ENCODE data around the gene EEPD1.
A peak's percentile ranks its signal among the peaks of the same experiment; 100 is the strongest.

EEPD1 gene

DNA sequence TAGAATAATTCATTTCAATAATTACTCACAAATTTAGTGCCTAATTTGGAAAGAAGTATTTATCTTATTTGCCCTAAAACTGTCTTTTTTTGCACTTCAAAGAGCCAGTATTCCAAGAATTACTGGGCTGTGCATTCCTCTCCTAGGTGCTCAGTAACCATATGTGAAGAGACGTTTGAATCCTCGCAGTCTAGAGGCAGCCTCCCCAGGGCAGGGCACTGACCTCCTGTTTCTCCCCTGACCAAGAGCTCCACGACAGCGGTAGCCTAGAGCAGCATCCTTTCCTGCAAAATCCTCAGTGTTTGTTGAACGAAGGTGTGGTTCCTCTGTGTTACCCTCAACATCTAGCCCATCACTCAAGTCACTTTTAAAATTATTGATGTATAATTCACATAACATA lies 113.1 kb downstream of the EEPD1 start:
- H4K8ac ChIP-seq (ENCODE audit: low read depth, low read length) = no peak overlapping the region
- H3K79me2 ChIP-seq (ENCODE audit: control insufficient read depth, insufficient read depth, low read length, poor library complexity) = no peaks in the 10 kb centered on the region
- H3K27me3 ChIP-seq (ENCODE audit: insufficient read depth, low read length) = no peaks in the 10 kb centered on the region
- no peak overlapping the region for H2BK120ac ChIP-seq (ENCODE audit: insufficient read depth, low read length, poor library complexity)
- H3K23ac ChIP-seq (ENCODE audit: low read length) = no peak overlapping the region
- H3K79me1 ChIP-seq (ENCODE audit: low read length) = no peaks in the 10 kb centered on the region
- no peak overlapping the region for H3K4me3 ChIP-seq (ENCODE audit: low read depth, low read length)
- no peak overlapping the region for H3K14ac ChIP-seq (ENCODE audit: low read length)
- H2BK12ac ChIP-seq (ENCODE audit: low read length) = no peak overlapping the region
- H2AFZ ChIP-seq (ENCODE audit: insufficient read depth, low read length, poor library complexity) = no peak overlapping the region
- H3K4me2 ChIP-seq (ENCODE audit: low read length) = no peak overlapping the region
- H4K91ac ChIP-seq (ENCODE audit: low read depth, low read length) = no peak overlapping the region
- H3K4ac ChIP-seq (ENCODE audit: low read depth, low read length) = no peak overlapping the region
- no peak overlapping the region for H2AK5ac ChIP-seq (ENCODE audit: low read length)
- no peak overlapping the region for H3K9ac ChIP-seq (ENCODE audit: low read length)
- H3K18ac ChIP-seq (ENCODE audit: low read length) = no peak overlapping the region
- no peaks in the 10 kb centered on the region for H3K36me3 ChIP-seq (ENCODE audit: control insufficient read depth in 1 of 2, insufficient read depth in 2 of 2, low read length in 2 of 2)
- H4K12ac ChIP-seq (ENCODE audit: low read depth, low read length) = no peak overlapping the region
- peaks cover 3 to 5% of the 10 kb centered on the region in 2 experiments for H3K4me1 ChIP-seq (ENCODE audit: control insufficient read depth in 1 of 2, insufficient read depth in 2 of 2, low read length in 2 of 2)
- no CpG with 5 or more reads among the region's 5 CpGs for WGBS (ENCODE audit: extremely low coverage, insufficient coverage, insufficient read length)
- no peaks in the 10 kb centered on the region for H3K9me3 ChIP-seq (ENCODE audit: insufficient read depth, low read depth, low read length)
- peak in 1 of 2 donors; percentile 27 for DNase-seq
- no peak overlapping the region for H3K27ac ChIP-seq (ENCODE audit: low read depth, low read length)
- H2BK5ac ChIP-seq (ENCODE audit: low read depth, low read length, poor library complexity) = no peak overlapping the region

DNA sequence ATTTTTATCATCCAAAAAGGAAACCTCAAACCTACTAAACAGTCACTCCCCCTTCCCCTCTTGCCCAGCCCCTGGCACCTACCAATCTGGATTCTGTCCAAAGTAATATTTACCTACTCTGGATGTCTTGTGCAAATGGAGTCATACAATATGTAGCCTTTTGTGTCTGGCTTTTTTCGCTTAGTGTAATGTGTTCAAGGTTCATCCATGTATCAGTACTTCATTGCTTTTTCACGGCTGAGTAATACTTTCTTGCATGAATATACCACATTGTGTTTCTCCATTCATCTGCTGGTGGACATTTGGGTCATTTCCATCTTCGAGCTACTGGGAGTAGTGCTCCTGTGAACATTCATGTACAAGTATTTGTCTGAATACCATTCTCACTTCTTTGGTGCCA lies 113.6 kb downstream of the EEPD1 start:
- Histone ChIP-seq H2BK5ac (ENCODE audit: low read depth, low read length, poor library complexity) (no peak overlapping the region), H3K79me2 (ENCODE audit: control insufficient read depth, insufficient read depth, low read length, poor library complexity) (no peaks in the 10 kb centered on the region), H2AFZ (ENCODE audit: insufficient read depth, low read length, poor library complexity) (no peak overlapping the region), H3K79me1 (ENCODE audit: low read length) (no peaks in the 10 kb centered on the region), H4K8ac (ENCODE audit: low read depth, low read length) (no peak overlapping the region), H3K27ac (ENCODE audit: low read depth, low read length) (no peak overlapping the region), H2AK5ac (ENCODE audit: low read length) (no peak overlapping the region), H4K12ac (ENCODE audit: low read depth, low read length) (no peak overlapping the region), H3K27me3 (ENCODE audit: insufficient read depth, low read length) (no peaks in the 10 kb centered on the region), H3K4me2 (ENCODE audit: low read length) (no peak overlapping the region), H3K23ac (ENCODE audit: low read length) (no peak overlapping the region), H3K18ac (ENCODE audit: low read length) (no peak overlapping the region), H3K14ac (ENCODE audit: low read length) (no peak overlapping the region), H3K4me3 (ENCODE audit: low read depth, low read length) (no peak overlapping the region), H3K36me3 (ENCODE audit: control insufficient read depth in 1 of 2, insufficient read depth in 2 of 2, low read length in 2 of 2) (no peaks in the 10 kb centered on the region), H3K9ac (ENCODE audit: low read length) (no peak overlapping the region), H3K9me3 (ENCODE audit: insufficient read depth, low read depth, low read length) (no peaks in the 10 kb centered on the region), H4K91ac (ENCODE audit: low read depth, low read length) (no peak overlapping the region), H3K4ac (ENCODE audit: low read depth, low read length) (no peak overlapping the region), H3K4me1 (ENCODE audit: control insufficient read depth in 1 of 2, insufficient read depth in 2 of 2, low read length in 2 of 2) (peaks cover 3 to 5% of the 10 kb centered on the region in 2 experiments), H2BK120ac (ENCODE audit: insufficient read depth, low read length, poor library complexity) (no peak overlapping the region), H2BK12ac (ENCODE audit: low read length) (no peak overlapping the region)
- no peak for DNase-seq
- WGBS (ENCODE audit: extremely low coverage, insufficient coverage, insufficient read length) = no CpG with 5 or more reads among the region's 3 CpGs

DNA sequence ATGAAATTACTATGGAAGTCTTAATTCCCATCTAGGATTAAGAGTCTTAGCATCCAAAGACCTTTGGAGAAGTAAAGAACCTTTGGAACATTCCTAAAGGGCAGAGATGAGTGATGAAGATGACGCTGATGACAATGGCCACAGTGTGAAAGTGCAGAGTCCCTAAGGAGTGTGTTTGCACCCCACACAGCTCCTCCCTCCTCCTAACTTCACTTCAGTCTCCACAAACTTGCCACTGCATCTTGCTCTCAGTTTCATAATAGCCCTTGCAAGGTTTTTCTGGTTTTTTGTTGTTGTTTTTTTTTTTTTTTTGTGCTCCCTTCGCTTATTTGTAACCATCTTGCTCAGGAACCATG lies 119.1 kb downstream of the EEPD1 start:
- peaks cover 3% of the 10 kb centered on the region for H3K79me1 ChIP-seq (ENCODE audit: low read length)
- no peak overlapping the region for H3K23ac ChIP-seq (ENCODE audit: low read length)
- H4K8ac ChIP-seq (ENCODE audit: low read depth, low read length) = no peak overlapping the region
- H3K4me2 ChIP-seq (ENCODE audit: low read length) = no peak overlapping the region
- H3K36me3 ChIP-seq (ENCODE audit: control insufficient read depth in 1 of 2, insufficient read depth in 2 of 2, low read length in 2 of 2) = no peaks in the 10 kb centered on the region
- no peaks in the 10 kb centered on the region for H3K27me3 ChIP-seq (ENCODE audit: insufficient read depth, low read length)
- no peak overlapping the region for H3K14ac ChIP-seq (ENCODE audit: low read length)
- H3K4me1 ChIP-seq (ENCODE audit: control insufficient read depth in 1 of 2, insufficient read depth in 2 of 2, low read length in 2 of 2) = peaks cover 2 to 11% of the 10 kb centered on the region in 2 experiments
- no CpG with 5 or more reads among the region's 2 CpGs for WGBS (ENCODE audit: extremely low coverage, insufficient coverage, insufficient read length)
- no peak overlapping the region for H4K12ac ChIP-seq (ENCODE audit: low read depth, low read length)
- no peak overlapping the region for H3K4me3 ChIP-seq (ENCODE audit: low read depth, low read length)
- H3K9me3 ChIP-seq (ENCODE audit: insufficient read depth, low read depth, low read length) = no peaks in the 10 kb centered on the region
- H2AK5ac ChIP-seq (ENCODE audit: low read length) = no peak overlapping the region
- no peak overlapping the region for H2BK120ac ChIP-seq (ENCODE audit: insufficient read depth, low read length, poor library complexity)
- H4K91ac ChIP-seq (ENCODE audit: low read depth, low read length) = no peak overlapping the region
- no peak for DNase-seq
- H3K79me2 ChIP-seq (ENCODE audit: control insufficient read depth, insufficient read depth, low read length, poor library complexity) = no peaks in the 10 kb centered on the region
- no peak overlapping the region for H2BK12ac ChIP-seq (ENCODE audit: low read length)
- no peak overlapping the region for H3K27ac ChIP-seq (ENCODE audit: low read depth, low read length)
- H3K9ac ChIP-seq (ENCODE audit: low read length) = no peak overlapping the region
- H2BK5ac ChIP-seq (ENCODE audit: low read depth, low read length, poor library complexity) = no peak overlapping the region
- no peak overlapping the region for H3K18ac ChIP-seq (ENCODE audit: low read length)
- no peak overlapping the region for H3K4ac ChIP-seq (ENCODE audit: low read depth, low read length)
- H2AFZ ChIP-seq (ENCODE audit: insufficient read depth, low read length, poor library complexity) = no peak overlapping the region

DNA sequence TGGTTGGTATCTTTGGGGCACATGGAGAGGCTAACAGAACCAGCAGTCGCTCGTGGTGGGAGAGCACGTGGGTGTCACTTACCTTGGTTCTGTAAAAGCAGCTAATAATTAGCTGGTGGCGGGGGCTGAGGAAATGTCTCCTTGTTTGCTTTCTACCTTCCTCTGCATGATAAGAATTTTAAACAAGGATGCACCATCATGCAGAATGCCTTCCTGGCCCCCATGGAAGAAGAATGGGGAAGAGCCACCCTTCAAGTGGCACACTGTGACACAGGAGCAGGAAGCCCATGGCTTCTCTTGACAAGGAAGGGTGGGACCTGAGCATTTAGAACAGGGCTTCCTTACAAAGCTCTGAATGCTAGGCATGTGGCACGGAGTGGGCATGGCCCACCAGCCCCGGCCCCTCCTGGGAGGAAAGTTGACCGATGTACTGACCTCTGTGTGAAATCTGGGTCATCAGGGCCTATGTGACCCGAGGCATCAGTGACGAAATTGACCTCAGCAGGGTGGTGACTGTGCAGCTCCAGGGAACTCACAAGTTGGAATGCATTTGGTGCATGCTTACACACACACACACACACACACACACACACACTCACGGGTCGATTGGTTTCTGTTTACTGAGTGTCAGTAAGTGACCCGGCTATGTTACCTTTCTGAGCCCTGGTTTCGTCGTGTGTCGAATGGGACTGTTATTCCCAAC lies 119.7 kb downstream of the EEPD1 start:
- Histone ChIP-seq H4K8ac (ENCODE audit: low read depth, low read length) (no peak overlapping the region), H3K4me1 (ENCODE audit: control insufficient read depth in 1 of 2, insufficient read depth in 2 of 2, low read length in 2 of 2) (peaks cover 2 to 12% of the 10 kb centered on the region in 2 experiments), H3K79me2 (ENCODE audit: control insufficient read depth, insufficient read depth, low read length, poor library complexity) (no peaks in the 10 kb centered on the region), H3K4me2 (ENCODE audit: low read length) (no peak overlapping the region), H2BK120ac (ENCODE audit: insufficient read depth, low read length, poor library complexity) (no peak overlapping the region), H3K14ac (ENCODE audit: low read length) (no peak overlapping the region), H3K9me3 (ENCODE audit: insufficient read depth, low read depth, low read length) (no peaks in the 10 kb centered on the region), H3K27ac (ENCODE audit: low read depth, low read length) (no peak overlapping the region), H3K27me3 (ENCODE audit: insufficient read depth, low read length) (no peaks in the 10 kb centered on the region), H2BK12ac (ENCODE audit: low read length) (no peak overlapping the region), H3K4me3 (ENCODE audit: low read depth, low read length) (no peak overlapping the region), H2BK5ac (ENCODE audit: low read depth, low read length, poor library complexity) (no peak overlapping the region), H3K79me1 (ENCODE audit: low read length) (peaks cover 3% of the 10 kb centered on the region), H3K23ac (ENCODE audit: low read length) (no peak overlapping the region), H3K4ac (ENCODE audit: low read depth, low read length) (no peak overlapping the region), H3K36me3 (ENCODE audit: control insufficient read depth in 1 of 2, insufficient read depth in 2 of 2, low read length in 2 of 2) (no peaks in the 10 kb centered on the region), H3K9ac (ENCODE audit: low read length) (no peak overlapping the region), H2AK5ac (ENCODE audit: low read length) (no peak overlapping the region), H2AFZ (ENCODE audit: insufficient read depth, low read length, poor library complexity) (no peak overlapping the region), H4K12ac (ENCODE audit: low read depth, low read length) (no peak overlapping the region), H4K91ac (ENCODE audit: low read depth, low read length) (no peak overlapping the region), H3K18ac (ENCODE audit: low read length) (no peak overlapping the region)
- WGBS (ENCODE audit: extremely low coverage, insufficient coverage, insufficient read length) = no CpG with 5 or more reads among the region's 15 CpGs
- DNase-seq = peak; percentile 92

Measured in trophoblast cell (in vitro differentiated cells and primary cell).